HG02571 (cell line): Measurements from ENCODE around the gene PIERCE2.
"Not testable (repeated sequence)": the region's sequence is repeated elsewhere in the genome, so short reads cannot be mapped to it uniquely, and the experiment has no call there.

ENCODE experiments used
- ATAC-seq: cut with Tn5 transposase; IDR thresholded peaks from one replicate; pipeline ENCODE4 v1.9.1; 2021; ENCODE audit warnings: mild to moderate bottlenecking, moderate library complexity; ENCODE audit not compliant: unreplicated experiment

PIERCE2 gene, protein sequence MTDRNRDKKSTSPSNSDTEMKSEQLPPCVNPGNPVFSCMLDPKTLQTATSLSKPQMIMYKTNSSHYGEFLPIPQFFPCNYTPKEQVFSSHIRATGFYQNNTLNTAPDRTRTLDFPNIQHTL

GRCh38 chr15:55408012-55408928 lies at the start of gene PIERCE2, which contains the start of gene CCPG1:
Gene PIERCE2 (plus strand): TSS chr15:55408495. CDS start chr15:55408769, 274 bp downstream.
Gene CCPG1 (minus strand): TSS chr15:55408359. CDS start chr15:55389424, 18,935 bp downstream.
- ATAC-seq = peak; percentile 90

DNA sequence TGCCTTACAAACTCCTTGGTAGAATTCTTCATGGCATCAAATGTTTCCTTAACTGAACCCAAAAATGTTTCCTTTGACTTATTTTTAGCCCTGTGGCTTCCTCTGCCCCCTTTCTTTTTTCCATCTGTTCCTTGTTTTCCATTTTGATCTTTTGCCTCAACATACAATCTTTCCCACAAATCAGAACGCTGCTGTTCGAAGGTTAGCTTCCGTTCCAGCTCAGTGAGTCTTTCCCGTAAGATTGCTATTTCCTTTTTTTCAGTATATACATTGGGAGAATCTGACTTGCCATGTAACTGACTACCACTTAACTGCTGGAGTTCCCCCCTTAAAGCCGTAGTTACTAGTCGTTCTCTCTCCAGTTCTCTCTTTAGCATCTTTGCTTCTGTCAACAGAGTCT lies 48.0 kb upstream of the PIERCE2 start:
- ATAC-seq = no peak

GRCh38 chr15:55361048-55361447 lies 47.2 kb upstream of the PIERCE2 start:
- ATAC-seq = no peak

- no peak for ATAC-seq
Observed at GRCh38 chr15:55362641-55363040, 45.7 kb upstream of the PIERCE2 start.

GRCh38 chr15:55366981-55367380 lies 41.3 kb upstream of the PIERCE2 start:
- no peak for ATAC-seq

DNA sequence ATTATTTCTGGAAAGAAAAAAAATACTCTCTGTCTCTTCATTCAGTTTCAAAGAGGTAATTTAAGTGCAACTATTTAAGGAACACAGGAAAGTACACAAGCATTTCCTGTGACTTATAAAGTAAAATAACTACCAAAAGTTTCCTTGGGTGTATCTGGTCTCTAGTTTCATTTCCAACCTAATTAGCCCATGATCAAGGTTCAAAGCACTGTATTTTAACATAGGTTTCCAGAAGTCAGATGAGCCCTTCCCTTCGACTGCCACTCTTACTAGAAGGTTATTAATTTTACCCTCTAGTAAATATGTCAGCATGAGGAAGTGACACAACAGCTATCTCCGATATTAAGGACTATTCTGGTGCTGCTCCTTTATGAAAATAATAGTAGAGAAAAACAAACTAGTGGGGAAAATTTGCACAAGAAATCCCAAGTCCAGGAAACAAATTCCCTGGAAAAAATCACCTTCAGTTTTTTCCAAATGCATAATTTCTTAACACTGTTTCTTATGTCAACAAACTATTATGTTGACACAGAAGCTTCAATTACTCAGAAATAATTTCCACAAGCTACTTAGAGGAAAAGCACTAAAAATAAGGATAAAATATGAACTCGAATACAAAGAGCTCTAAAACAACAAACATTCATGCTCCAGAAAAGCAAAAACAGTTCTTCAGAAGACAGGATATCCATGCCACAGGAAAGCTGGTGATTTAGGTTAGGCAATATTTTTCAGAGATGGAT lies 35.4 kb upstream of the PIERCE2 start:
- ATAC-seq = no peak

DNA sequence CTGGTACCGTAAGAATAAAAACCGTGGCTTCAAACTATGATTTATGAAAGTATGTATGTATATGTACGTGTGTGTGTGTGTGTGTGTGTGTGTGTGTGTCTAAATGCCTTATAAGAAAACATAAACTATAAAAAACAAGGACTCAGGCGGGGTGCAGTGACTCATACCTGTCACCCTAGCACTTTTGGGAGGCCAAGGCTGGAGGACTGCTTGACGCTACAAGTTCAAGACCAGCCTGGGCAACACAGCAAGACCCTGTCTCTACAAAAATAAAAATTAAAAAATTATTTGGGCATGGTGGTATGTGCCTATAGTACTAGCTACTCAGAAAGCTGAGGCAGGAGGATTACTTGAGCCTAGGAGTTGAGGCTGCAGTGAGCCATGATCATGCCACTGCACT lies 29.2 kb upstream of the PIERCE2 start:
- ATAC-seq = no peak

GRCh38 chr15:55381595-55381994 lies 26.7 kb upstream of the PIERCE2 start:
- ATAC-seq = no peak

GRCh38 chr15:55383687-55384086 lies 24.6 kb upstream of the PIERCE2 start:
- no peak for ATAC-seq

- ATAC-seq = no peak
Observed at GRCh38 chr15:55387027-55387426, 21.3 kb upstream of the PIERCE2 start.

DNA sequence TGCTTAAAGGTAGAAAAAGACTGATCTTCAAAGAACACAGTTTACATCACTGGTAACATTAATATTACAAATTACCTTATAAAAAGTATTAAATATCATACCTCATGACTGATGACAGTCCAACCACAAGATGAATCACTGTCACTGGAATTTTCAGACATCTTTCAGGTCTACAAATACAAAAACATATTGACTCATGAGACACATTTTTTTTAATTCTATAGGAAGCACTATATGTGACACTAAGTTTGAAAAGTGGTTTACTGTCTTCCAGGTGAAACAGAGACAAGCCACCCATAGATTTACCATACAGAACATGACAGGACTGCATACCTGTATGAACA lies 19.1 kb upstream of the PIERCE2 start:
- ATAC-seq = no peak

GRCh38 chr15:55394694-55395093 lies 13.6 kb upstream of the PIERCE2 start:
- ATAC-seq = no peak

- ATAC-seq = no peak
Observed at GRCh38 chr15:55398243-55398642, 10.1 kb upstream of the PIERCE2 start.

DNA sequence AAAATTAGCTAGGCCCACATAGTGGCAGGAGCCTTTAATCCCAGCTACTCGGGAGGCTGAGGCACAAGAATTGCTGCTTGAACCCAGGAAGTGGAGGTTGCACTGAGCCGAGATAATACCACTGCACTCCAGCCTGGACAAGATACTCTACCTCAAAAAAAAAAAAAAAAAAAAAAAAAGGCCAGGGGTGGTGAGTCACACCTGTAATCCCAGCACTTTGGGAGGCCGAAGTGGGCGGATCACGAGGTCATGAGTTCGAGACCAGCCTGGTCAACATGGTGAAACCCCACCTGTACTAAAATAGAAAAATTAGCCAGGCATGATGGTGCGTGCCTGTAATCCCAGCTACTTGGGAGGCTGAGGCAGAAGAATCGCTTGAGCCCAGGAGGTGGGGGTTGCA lies 8.2 kb upstream of the PIERCE2 start:
- ATAC-seq = not testable (repeated sequence)

DNA sequence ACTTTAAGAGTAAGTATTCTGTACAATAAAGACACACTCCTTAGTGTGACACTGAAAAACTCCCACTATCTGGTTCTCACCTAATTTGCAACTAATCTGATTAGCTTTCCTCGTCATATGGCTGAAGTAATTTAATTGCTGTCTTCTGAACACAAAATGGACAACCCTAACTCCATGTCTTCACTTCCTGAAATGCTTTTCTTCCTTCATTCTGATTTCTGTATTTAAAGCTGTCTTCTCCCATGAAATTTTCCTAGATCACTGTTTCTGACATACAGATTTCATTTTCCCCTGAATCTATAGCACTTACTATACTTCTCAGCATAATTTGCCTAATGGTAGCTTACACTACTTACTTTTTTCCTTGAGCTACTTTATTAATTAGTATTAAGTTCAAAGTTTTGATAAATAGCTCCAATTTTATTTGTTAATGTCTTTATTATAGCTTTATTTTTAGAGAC lies 6.5 kb upstream of the PIERCE2 start:
- ATAC-seq = no peak

GRCh38 chr15:55402707-55403106 lies 5.6 kb upstream of the PIERCE2 start:
- no peak for ATAC-seq

- ATAC-seq = no peak
Observed at GRCh38 chr15:55403531-55403930, 4.8 kb upstream of the PIERCE2 start.

- peak; percentile 1 for ATAC-seq
Observed at GRCh38 chr15:55407498-55408011, 740 bp upstream of the PIERCE2 start.

DNA sequence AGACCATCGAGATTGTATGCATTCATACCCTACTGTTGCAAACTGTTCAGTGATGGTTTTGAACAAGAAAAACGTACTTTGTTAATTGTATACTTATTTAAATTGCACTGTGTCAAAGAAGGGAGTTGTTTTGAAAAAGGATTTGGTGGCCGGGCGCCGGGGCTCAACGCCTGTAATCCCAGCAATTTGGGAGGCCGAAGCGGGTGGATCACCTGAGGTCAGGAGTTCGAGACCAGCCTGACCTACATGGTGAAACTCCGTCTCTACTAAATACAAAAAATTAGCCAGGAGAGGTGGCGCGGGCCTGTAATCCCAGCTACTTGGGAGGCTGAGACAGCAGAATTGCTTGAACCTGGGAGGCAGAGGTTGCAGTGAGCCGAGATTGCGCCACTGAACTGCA lies 681 bp downstream of the PIERCE2 start:
- not testable (repeated sequence) for ATAC-seq

GRCh38 chr15:55417678-55418077 lies 9.4 kb downstream of the PIERCE2 start:
- not testable (repeated sequence) for ATAC-seq

DNA sequence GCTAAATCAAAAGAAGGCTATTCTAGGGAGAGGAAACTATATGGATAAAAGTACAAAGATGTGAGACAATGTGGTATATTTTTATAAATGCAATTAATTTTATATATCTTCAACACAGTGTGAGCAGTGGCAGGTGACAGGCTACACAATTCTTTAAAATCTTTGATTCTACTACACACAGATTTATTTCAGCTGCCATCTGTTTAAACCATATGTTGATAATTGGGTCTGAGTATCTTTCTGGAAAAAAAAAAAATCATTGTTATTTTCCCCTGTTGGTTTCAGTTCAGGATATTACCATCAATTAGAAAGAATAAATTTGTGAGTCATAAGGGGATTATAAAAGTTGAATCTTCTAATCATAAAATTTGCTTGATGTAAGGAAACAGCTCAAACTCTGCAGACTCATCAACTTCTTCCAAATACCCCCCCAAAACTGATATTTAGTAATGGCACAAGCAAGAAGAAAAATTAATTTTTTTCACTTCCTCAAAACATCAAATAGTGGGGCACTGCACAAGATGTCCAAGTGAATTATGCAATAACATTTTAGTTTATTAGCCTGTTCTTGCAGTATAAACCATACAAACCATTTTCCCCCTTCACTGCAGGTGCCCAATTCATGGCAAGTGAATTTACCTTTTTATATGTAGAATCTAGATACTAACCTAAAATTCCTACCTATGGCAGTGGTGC lies 12.0 kb downstream of the PIERCE2 start:
- no peak for ATAC-seq
